Spleen (tissue), 7 donors: Measurements from ENCODE around the gene ZMYND19.
"Not testable (repeated sequence)": the region's sequence is repeated elsewhere in the genome, so short reads cannot be mapped to it uniquely, and the experiment has no call there.

Source experiments
- CTCF ChIP-seq, 11 experiments: fragments of 200-600 bp in 7 of 11; fragments of 450-650 bp in 4 of 11; sonication (generic) in 4 of 11; IDR thresholded peaks in 8 of 11; conservative IDR thresholded peaks in 3 of 11; 1 replicate in 7 of 11; 2 replicates in 4 of 11; pipeline versions ENCODE4 v1.4.0 to v1.8.0; 2016 to 2021; ENCODE audit warnings: antibody characterized with exemption in 11 of 11, inconsistent platforms in 4 of 11, mild to moderate bottlenecking in 1 of 11
- POLR2A ChIP-seq, 3 donors: fragments of 450-650 bp; IDR thresholded peaks; one replicate each; pipeline ENCODE4 v1.5.1; 2017; ENCODE audit warnings: antibody characterized with exemption in 3 of 3, mild to moderate bottlenecking in 1 of 3
- POLR2AphosphoS5 ChIP-seq, 3 donors: sonication (generic); formaldehyde crosslinking; IDR thresholded peaks; one replicate each; pipeline ENCODE4 v1.5.1; 2017; ENCODE audit warnings: antibody characterized with exemption in 3 of 3
- donor health status: DM: no; HTN: no; CAD: no; lungs with moderate emphysema.
- donor health status: DM: no; HTN: no; CAD: no.
- donor health status: DM: no; HTN: no; CAD: no.

- not testable (repeated sequence) for TF ChIP-seq CTCF (IDR thresholded peaks at IDR 0.05 in 8 of 11, conservative IDR thresholded peaks at IDR 0.05 in 3 of 11); POLR2A (IDR thresholded peaks at IDR 0.05); POLR2AphosphoS5 (IDR thresholded peaks at IDR 0.05)
Measured at GRCh38 chr9:137536594-137537131, 53.6 kb downstream of the ZMYND19 start.
